DOHH2 (cell line): ENCODE data around the gene PPY.

Experiments used
- CTCF ChIP-seq: fragments of 200-600 bp; sonication (generic); IDR thresholded peaks from one replicate; pipeline ENCODE4 v1.5.1; 2014; ENCODE audit warnings: antibody characterized with exemption, mild to moderate bottlenecking, low read depth, low read length; ENCODE audit not compliant: poor library complexity, severe bottlenecking
- EZH2phosphoT487 ChIP-seq: fragments of 200-600 bp; sonication (generic); IDR thresholded peaks from 2 replicates; pipeline ENCODE4 v1.6.1; 2017; ENCODE audit warnings: borderline replicate concordance, mild to moderate bottlenecking, antibody characterized with exemption, low read length, moderate library complexity, mixed read lengths

GRCh38 chr17:43891851-43892646, 50.2 kb downstream of the PPY start:
- no peak for TF ChIP-seq CTCF
- TF ChIP-seq EZH2phosphoT487: no peak
